OCI-LY7 (cell line): ENCODE data around the gene FOXL3. TPM values are rescaled to one million over a fixed set of nuclear protein-coding genes. Genes with fewer than 3 reads are reported as not detected.

Source experiments
- BruUV-seq: library from RNA; stranded (reverse); fragments of 400-500 nt; replicated peaks from 2 replicates; lab custom pipeline; 2021; lab: Mats Ljungman, UMichigan
- CTCF ChIA-PET: fragments of 300-600 bp; sonication (Branson Sonifier 250); formaldehyde crosslinking; loops from one replicate; lab custom pipeline; 2022; ENCODE audit warnings: antibody characterized with exemption; ENCODE audit not compliant: unreplicated experiment; lab: Charles Lee
- POLR2A ChIA-PET: fragments of 300-600 bp; sonication (Branson Sonifier 250); formaldehyde crosslinking; loops from one replicate; lab custom pipeline; 2022; ENCODE audit warnings: antibody characterized with exemption; lab: Charles Lee
- DNase-seq: peaks from one replicate; pipeline ENCODE4 v3.0.0-alpha.2; 2015; ENCODE audit warnings: low spot score
- H2AFZ ChIP-seq: fragments of 200-600 bp; sonication (generic), shearing (Covaris generic); 2 replicates; pipeline ENCODE4 v1.6.1; 2014; ENCODE audit warnings: mild to moderate bottlenecking, antibody characterized with exemption, low read length, moderate library complexity
- H3K27ac ChIP-seq: fragments of 200-600 bp; sonication (generic); 2 replicates; pipeline ENCODE4 v1.5.1; 2014; ENCODE audit warnings: mixed run types, low read depth, mild to moderate bottlenecking, moderate library complexity, low read length, inconsistent platforms; ENCODE audit not compliant: poor library complexity, severe bottlenecking
- H3K36me3 ChIP-seq: fragments of 200-600 bp; sonication (generic); 2 replicates; pipeline ENCODE4 v1.6.1; 2014; ENCODE audit warnings: mild to moderate bottlenecking, antibody characterized with exemption, low read length, moderate library complexity, mixed read lengths; ENCODE audit not compliant: insufficient read depth
- H3K4me1 ChIP-seq: fragments of 200-600 bp; sonication (generic); 2 replicates; pipeline ENCODE4 v1.5.1; 2014; ENCODE audit warnings: mild to moderate bottlenecking, low read length; ENCODE audit not compliant: insufficient read depth, poor library complexity, severe bottlenecking
- H3K4me2 ChIP-seq: fragments of 200-600 bp; sonication (generic); 2 replicates; pipeline ENCODE4 v1.6.1; 2014; ENCODE audit warnings: mild to moderate bottlenecking, low read length
- H3K4me3 ChIP-seq: fragments of 200-600 bp; sonication (generic); 2 replicates; pipeline ENCODE4 v1.5.1; 2014; ENCODE audit warnings: mild to moderate bottlenecking, low read depth, low read length; ENCODE audit not compliant: poor library complexity, severe bottlenecking
- H3K79me2 ChIP-seq: fragments of 200-600 bp; sonication (generic); 2 replicates; pipeline ENCODE4 v1.6.1; 2016; ENCODE audit warnings: low read depth, mild to moderate bottlenecking, low read length, moderate library complexity, mixed read lengths; ENCODE audit not compliant: insufficient read depth
- H3K9me2 ChIP-seq: fragments of 200-600 bp; sonication (generic); 2 replicates; pipeline ENCODE4 v1.6.1; 2016; ENCODE audit warnings: mild to moderate bottlenecking, low read length, mixed read lengths; ENCODE audit not compliant: insufficient read depth
- H3K9me3 ChIP-seq: fragments of 200-600 bp; sonication (generic); 2 replicates; pipeline ENCODE4 v1.6.1; 2014; ENCODE audit warnings: mild to moderate bottlenecking, mixed run types, low read length, mixed read lengths
- H4K20me1 ChIP-seq: fragments of 200-600 bp; sonication (generic); 2 replicates; pipeline ENCODE4 v1.6.1; 2014; ENCODE audit warnings: mild to moderate bottlenecking, antibody characterized with exemption, low read length, moderate library complexity, mixed read lengths; ENCODE audit not compliant: insufficient read depth
- EZH2phosphoT487 ChIP-seq: fragments of 200-600 bp; sonication (generic); IDR thresholded peaks from 2 replicates; pipeline ENCODE4 v1.6.1; 2018; ENCODE audit warnings: low read depth, borderline replicate concordance, mild to moderate bottlenecking, mixed run types, antibody characterized with exemption, low read length, moderate library complexity, mixed read lengths
- intact Hi-C: fragments of 100-400 bp; cut with micrococcal nuclease; formaldehyde crosslinking; loops from one replicate; pipeline ENCODE4 v1.10.0; 2022; ENCODE audit not compliant: unreplicated experiment
- total RNA-seq, 2 experiments: library from RNA; depleted of rRNA in 1 of 2; stranded (reverse); fragments of >200 nt in 1 of 2; shearing (Covaris generic) in 1 of 2; gene quantifications; 2 replicates each; pipeline ENCODE4 v1.2.3, GENCODE V29; 2014 to 2022
- TF ChIP-seq, protein P1 (sequence below): fragments of 200-600 bp; sonication (generic); conservative IDR thresholded peaks from 2 replicates; pipeline ENCODE4 v1.5.1; 2014; ENCODE audit warnings: mild to moderate bottlenecking, antibody characterized with exemption, low read length, moderate library complexity, mixed read lengths

The FOXL3 gene
- total RNA-seq, 2 experiments from 2014 or later: not detected

DNA sequence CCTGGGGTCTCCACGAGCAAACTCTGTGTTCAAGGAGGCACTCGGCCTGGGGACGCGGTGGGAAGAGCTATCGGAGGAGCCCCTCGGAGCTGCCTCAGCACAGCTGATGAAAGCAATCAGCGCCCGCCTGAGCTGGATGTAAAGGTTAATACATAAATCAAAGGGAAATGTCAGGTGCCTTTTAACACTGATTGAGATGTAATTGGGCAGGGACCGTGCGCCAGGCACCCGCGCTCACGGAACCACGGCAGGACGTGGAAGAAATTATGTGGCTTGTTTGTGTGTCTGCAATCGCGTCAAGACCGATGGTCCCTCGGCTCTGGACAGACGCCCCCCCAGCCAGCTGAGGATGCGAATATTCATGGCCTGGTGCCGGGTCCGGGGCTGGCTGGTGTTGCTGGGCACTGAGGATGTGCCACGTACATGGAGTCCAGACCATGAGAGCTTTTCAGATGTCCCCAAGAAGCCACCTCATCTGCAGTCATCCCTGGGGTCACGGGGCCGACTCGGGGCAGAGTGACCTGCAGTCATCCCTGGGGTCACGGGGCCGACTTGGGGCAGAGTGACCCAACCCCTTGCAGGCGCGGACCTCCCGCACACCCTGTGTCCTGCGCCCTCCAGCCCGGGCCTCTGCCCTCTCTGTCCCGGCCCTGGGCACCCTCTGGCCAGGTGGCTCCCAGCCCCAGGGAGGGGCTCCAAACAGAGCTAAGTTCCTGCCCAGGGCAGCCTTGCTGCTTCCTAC, 15.6 kb downstream of the FOXL3 start:
- no peak overlapping the region for H3K27ac ChIP-seq
- no TSS peak for BruUV-seq
- POLR2A ChIA-PET: no interaction called here
- intact Hi-C loops: no loop called here
- no peak overlapping the region for H3K4me2 ChIP-seq
- no peaks in the 10 kb centered on the region for H3K9me3 ChIP-seq
- H3K9me2 ChIP-seq: no peaks in the 10 kb centered on the region
- DNase-seq: no peak
- no peaks in the 10 kb centered on the region for H3K36me3 ChIP-seq
- H3K79me2 ChIP-seq: no peaks in the 10 kb centered on the region
- no peaks in the 10 kb centered on the region for H4K20me1 ChIP-seq
- H2AFZ ChIP-seq: no peak overlapping the region
- TF ChIP-seq EZH2phosphoT487: no peak
- TF ChIP-seq, protein P1, sequence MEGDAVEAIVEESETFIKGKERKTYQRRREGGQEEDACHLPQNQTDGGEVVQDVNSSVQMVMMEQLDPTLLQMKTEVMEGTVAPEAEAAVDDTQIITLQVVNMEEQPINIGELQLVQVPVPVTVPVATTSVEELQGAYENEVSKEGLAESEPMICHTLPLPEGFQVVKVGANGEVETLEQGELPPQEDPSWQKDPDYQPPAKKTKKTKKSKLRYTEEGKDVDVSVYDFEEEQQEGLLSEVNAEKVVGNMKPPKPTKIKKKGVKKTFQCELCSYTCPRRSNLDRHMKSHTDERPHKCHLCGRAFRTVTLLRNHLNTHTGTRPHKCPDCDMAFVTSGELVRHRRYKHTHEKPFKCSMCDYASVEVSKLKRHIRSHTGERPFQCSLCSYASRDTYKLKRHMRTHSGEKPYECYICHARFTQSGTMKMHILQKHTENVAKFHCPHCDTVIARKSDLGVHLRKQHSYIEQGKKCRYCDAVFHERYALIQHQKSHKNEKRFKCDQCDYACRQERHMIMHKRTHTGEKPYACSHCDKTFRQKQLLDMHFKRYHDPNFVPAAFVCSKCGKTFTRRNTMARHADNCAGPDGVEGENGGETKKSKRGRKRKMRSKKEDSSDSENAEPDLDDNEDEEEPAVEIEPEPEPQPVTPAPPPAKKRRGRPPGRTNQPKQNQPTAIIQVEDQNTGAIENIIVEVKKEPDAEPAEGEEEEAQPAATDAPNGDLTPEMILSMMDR: no peak
- H3K4me1 ChIP-seq: no peaks in the 10 kb centered on the region
- CTCF ChIA-PET: no interaction called here
- no peak overlapping the region for H3K4me3 ChIP-seq

DNA sequence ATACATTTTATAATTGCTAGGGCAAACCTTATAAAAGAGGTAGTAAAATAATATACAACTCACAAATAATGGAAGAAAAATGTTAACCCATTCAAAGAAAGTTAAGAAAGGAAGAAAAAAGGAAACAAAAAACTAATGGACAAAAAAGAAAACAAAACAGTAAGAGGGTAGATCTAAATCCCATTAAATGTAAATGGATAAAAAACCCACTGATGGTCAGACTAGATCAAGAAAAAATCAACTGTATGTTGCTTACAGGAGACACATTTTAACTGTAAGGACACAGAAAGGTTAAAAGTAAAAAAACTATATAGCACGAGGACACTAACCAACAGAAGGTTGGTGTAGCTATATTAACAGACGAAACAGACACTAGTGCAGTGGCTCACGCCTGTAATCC, 18.0 kb downstream of the FOXL3 start:
- H4K20me1 ChIP-seq: no peaks in the 10 kb centered on the region
- intact Hi-C loops: no loop called here
- H2AFZ ChIP-seq: no peak overlapping the region
- no peaks in the 10 kb centered on the region for H3K36me3 ChIP-seq
- H3K79me2 ChIP-seq: no peaks in the 10 kb centered on the region
- H3K9me2 ChIP-seq: no peaks in the 10 kb centered on the region
- H3K4me3 ChIP-seq: no peak overlapping the region
- no peak for DNase-seq
- BruUV-seq: no TSS peak
- no peak overlapping the region for H3K27ac ChIP-seq
- H3K4me1 ChIP-seq: no peaks in the 10 kb centered on the region
- TF ChIP-seq, protein P1: no peak
- no peak for TF ChIP-seq EZH2phosphoT487
- no peak overlapping the region for H3K4me2 ChIP-seq
- POLR2A ChIA-PET: interaction anchor here (0.7 kb wide), 1 partner anchor 201 kb away, joined by 4 read pairs; no protein-coding TSS in a partner anchor
- CTCF ChIA-PET: no interaction called here
- H3K9me3 ChIP-seq: no peaks in the 10 kb centered on the region

DNA sequence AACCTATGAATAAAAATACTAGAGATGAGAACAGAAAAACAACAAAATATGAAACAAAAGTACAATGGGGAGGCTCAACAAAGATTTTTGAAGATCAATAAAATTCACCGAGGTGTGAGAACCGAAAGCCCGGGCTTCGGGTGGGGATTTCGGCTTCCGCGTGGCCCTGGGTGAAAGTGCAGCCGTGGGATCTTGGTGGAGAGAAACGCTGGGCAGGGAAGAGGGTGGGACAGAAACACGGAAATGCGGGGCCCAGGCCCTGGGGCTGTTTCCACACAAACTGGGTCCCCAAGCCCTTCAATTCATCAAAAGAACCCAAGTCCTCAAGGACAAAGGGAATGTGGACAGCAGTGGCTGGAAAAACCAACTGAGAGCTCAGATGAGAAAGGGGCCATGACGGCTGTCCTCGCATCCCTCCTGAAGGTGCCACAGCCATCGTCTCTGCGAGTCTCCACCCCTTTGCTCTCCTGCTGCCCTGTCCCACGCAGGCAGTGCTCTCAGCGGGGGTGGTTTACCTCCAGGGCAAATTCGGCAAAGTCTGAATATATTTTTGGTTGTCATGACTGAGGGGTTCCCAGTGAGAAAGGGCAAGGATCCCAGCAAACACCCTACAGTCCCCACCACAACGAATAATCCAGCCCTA, 19.7 kb downstream of the FOXL3 start:
- BruUV-seq: no TSS peak
- H3K4me3 ChIP-seq: no peak overlapping the region
- intact Hi-C loops: no loop called here
- no peaks in the 10 kb centered on the region for H3K36me3 ChIP-seq
- no peaks in the 10 kb centered on the region for H3K4me1 ChIP-seq
- no peak for DNase-seq
- H3K79me2 ChIP-seq: no peaks in the 10 kb centered on the region
- H3K27ac ChIP-seq: no peak overlapping the region
- H3K4me2 ChIP-seq: no peak overlapping the region
- TF ChIP-seq EZH2phosphoT487: no peak
- TF ChIP-seq, protein P1: no peak
- ChIA-PET POLR2A (no interaction called here), CTCF (no interaction called here)
- no peaks in the 10 kb centered on the region for H3K9me3 ChIP-seq
- no peak overlapping the region for H2AFZ ChIP-seq
- H4K20me1 ChIP-seq: no peaks in the 10 kb centered on the region
- no peaks in the 10 kb centered on the region for H3K9me2 ChIP-seq
